Measurements from ENCODE around the gene OR6S1. TPM values are rescaled to one million over a fixed set of nuclear protein-coding genes. Genes with fewer than 3 reads are reported as not detected.

Gene OR6S1
- total RNA-seq, 3 donors from 2014 or later (not counting 1 experiment from before 2014, with no cell fraction given), result not detected

- intact Hi-C loops (cut with micrococcal nuclease), result loop anchor here (1.0 kb wide), 2 partner anchors 18 to 28 kb away; no protein-coding TSS in a partner anchor
- Histone ChIP-seq H3K36me3 (ENCODE audit: control insufficient read depth, insufficient read depth, low read length) (no peaks in the 10 kb centered on the region), H3K27me3 (ENCODE audit: control insufficient read depth, insufficient read depth, low read length) (peaks cover 7% of the 10 kb centered on the region), H3K4me3 (ENCODE audit: low read length) (peak overlapping the region; percentile 35), H3K4me1 (ENCODE audit: control insufficient read depth, insufficient read depth, low read length) (peaks cover 26% of the 10 kb centered on the region), H3K27ac (ENCODE audit: low read length) (no peak overlapping the region), H3K9me3 (ENCODE audit: control insufficient read depth, insufficient read depth, low read length) (no peaks in the 10 kb centered on the region)
- H3K9me3 Mint-ChIP-seq, result no peaks in the 10 kb centered on the region
- H3K27me3 Mint-ChIP-seq (ENCODE audit: low read depth in 2 of 2), result peaks cover 26 to 34% of the 10 kb centered on the region in 2 donors
- 2% methylated on average over 31 of the region's 31 CpGs for WGBS (ENCODE audit: insufficient coverage)
- peak; percentile 68 to 89 for DNase-seq
- H3K27ac Mint-ChIP-seq, result peak overlapping the region; percentile 74 to 79
- peak overlapping the region; percentile 75 for H3K4me3 Mint-ChIP-seq
- H3K36me3 Mint-ChIP-seq, result no peaks in the 10 kb centered on the region
- H3K4me1 Mint-ChIP-seq, result peaks cover 25 to 28% of the 10 kb centered on the region in 2 donors
- ATAC-seq, result peak; percentile 84 to 94 (median 90)
- TF ChIP-seq CTCF (IDR thresholded peaks at IDR 0.05), result peak; percentile 45
Measured at GRCh38 chr14:20662968-20663732, 21.7 kb upstream of the OR6S1 start.

GRCh38 chr14:20661197-20661596 lies 19.7 kb upstream of the OR6S1 start:
- no peak for DNase-seq
- TF ChIP-seq CTCF (IDR thresholded peaks at IDR 0.05), result no peak
- Histone ChIP-seq H3K27me3 (ENCODE audit: control insufficient read depth, insufficient read depth, low read length) (peaks cover 16% of the 10 kb centered on the region), H3K27ac (ENCODE audit: low read length) (no peak overlapping the region), H3K4me3 (ENCODE audit: low read length) (no peak overlapping the region), H3K4me1 (ENCODE audit: control insufficient read depth, insufficient read depth, low read length) (peaks cover 21% of the 10 kb centered on the region), H3K9me3 (ENCODE audit: control insufficient read depth, insufficient read depth, low read length) (no peaks in the 10 kb centered on the region), H3K36me3 (ENCODE audit: control insufficient read depth, insufficient read depth, low read length) (no peaks in the 10 kb centered on the region)
- no peaks in the 10 kb centered on the region for H3K36me3 Mint-ChIP-seq
- no peak for ATAC-seq
- peaks cover 20 to 31% of the 10 kb centered on the region in 2 donors for H3K4me1 Mint-ChIP-seq
- no peak overlapping the region for H3K27ac Mint-ChIP-seq
- 76% methylated on average over 2 of the region's 2 CpGs for WGBS (ENCODE audit: insufficient coverage)
- intact Hi-C loops (cut with micrococcal nuclease), result no loop called here
- no peaks in the 10 kb centered on the region for H3K9me3 Mint-ChIP-seq
- H3K4me3 Mint-ChIP-seq, result no peak overlapping the region
- H3K27me3 Mint-ChIP-seq (ENCODE audit: low read depth in 2 of 2), result peaks cover 37 to 52% of the 10 kb centered on the region in 2 donors

GRCh38 chr14:20659813-20660395 lies 18.4 kb upstream of the OR6S1 start:
- H3K4me3 Mint-ChIP-seq, result no peak overlapping the region
- H3K4me3 ChIP-seq (ENCODE audit: low read length), result no peak overlapping the region
- no peaks in the 10 kb centered on the region for H3K9me3 ChIP-seq (ENCODE audit: control insufficient read depth, insufficient read depth, low read length)
- DNase-seq, result no peak
- no peaks in the 10 kb centered on the region for H3K36me3 ChIP-seq (ENCODE audit: control insufficient read depth, insufficient read depth, low read length)
- peaks cover 21% of the 10 kb centered on the region for H3K27me3 ChIP-seq (ENCODE audit: control insufficient read depth, insufficient read depth, low read length)
- peaks cover 21% of the 10 kb centered on the region for H3K4me1 ChIP-seq (ENCODE audit: control insufficient read depth, insufficient read depth, low read length)
- peaks cover 20 to 31% of the 10 kb centered on the region in 2 donors for H3K4me1 Mint-ChIP-seq
- H3K27ac Mint-ChIP-seq, result no peak overlapping the region
- no peak for TF ChIP-seq CTCF (IDR thresholded peaks at IDR 0.05)
- H3K27me3 Mint-ChIP-seq (ENCODE audit: low read depth in 2 of 2), result peaks cover 47 to 63% of the 10 kb centered on the region in 2 donors
- H3K36me3 Mint-ChIP-seq, result no peaks in the 10 kb centered on the region
- H3K27ac ChIP-seq (ENCODE audit: low read length), result no peak overlapping the region
- ATAC-seq, result no peak
- no peaks in the 10 kb centered on the region for H3K9me3 Mint-ChIP-seq
- intact Hi-C loops (cut with micrococcal nuclease), result no loop called here
- WGBS (ENCODE audit: insufficient coverage), result 76% methylated on average over 25 of the region's 26 CpGs

Data from natural killer cell (primary cell).